ENCODE measurements around the gene IL22RA2. TPM values are rescaled to one million over a fixed set of nuclear protein-coding genes. Genes with fewer than 3 reads are reported as not detected.

IL22RA2 gene
- total RNA-seq: not detected
- not detected for polyA plus RNA-seq
- long read RNA-seq, donor 1: 0 reads
- long read RNA-seq, donor 2: 0 reads

DNA sequence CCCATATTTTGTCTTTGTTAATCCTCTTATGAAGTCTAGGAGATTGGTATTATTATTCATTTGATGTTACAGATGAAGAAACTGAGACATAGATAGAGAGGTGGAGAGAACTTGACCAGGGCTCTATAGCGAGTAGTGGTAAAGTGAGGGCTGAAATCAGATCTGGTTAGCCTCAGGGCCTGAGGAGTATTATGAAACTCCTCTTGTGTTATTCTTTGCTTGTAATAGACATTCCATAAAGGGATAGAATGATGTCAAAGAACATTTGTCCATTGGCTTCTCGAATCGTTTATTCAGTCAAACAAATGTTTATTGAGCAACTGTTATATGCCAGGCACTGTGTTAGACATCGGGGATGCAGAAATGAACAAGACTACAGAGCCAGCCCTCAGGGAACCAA lies at the start of gene IL22RA2:
Gene IL22RA2 (minus strand): TSS at position 144 of the 400 bp plus-strand sequence. CDS start 11,895 bp downstream, outside the sequence.
- 95 to 98% (median 95%) methylated on average over 4 of the region's 4 CpGs for WGBS, 3 donors
- no peaks in the 10 kb centered on the region for H3K27me3 ChIP-seq (ENCODE audit: insufficient read depth in 3 of 3, low read length in 2 of 3)
- H3K4me3 ChIP-seq: no peak within 1 kb of the TSS
- no peak within 1 kb of the TSS for H3K27ac ChIP-seq
- no peak for ATAC-seq
- TF ChIP-seq, protein P1, sequence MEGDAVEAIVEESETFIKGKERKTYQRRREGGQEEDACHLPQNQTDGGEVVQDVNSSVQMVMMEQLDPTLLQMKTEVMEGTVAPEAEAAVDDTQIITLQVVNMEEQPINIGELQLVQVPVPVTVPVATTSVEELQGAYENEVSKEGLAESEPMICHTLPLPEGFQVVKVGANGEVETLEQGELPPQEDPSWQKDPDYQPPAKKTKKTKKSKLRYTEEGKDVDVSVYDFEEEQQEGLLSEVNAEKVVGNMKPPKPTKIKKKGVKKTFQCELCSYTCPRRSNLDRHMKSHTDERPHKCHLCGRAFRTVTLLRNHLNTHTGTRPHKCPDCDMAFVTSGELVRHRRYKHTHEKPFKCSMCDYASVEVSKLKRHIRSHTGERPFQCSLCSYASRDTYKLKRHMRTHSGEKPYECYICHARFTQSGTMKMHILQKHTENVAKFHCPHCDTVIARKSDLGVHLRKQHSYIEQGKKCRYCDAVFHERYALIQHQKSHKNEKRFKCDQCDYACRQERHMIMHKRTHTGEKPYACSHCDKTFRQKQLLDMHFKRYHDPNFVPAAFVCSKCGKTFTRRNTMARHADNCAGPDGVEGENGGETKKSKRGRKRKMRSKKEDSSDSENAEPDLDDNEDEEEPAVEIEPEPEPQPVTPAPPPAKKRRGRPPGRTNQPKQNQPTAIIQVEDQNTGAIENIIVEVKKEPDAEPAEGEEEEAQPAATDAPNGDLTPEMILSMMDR (IDR thresholded peaks at IDR 0.05): no peak
- H3K36me3 ChIP-seq (ENCODE audit: insufficient read depth in 1 of 2, low read depth in 1 of 2): no peaks in the 10 kb centered on the region
- no peaks in the 10 kb centered on the region for H3K9me3 ChIP-seq
- intact Hi-C loops (cut with DNase I): no loop called here
- no peak for DNase-seq
- no peaks in the 10 kb centered on the region for H3K4me1 ChIP-seq

- DNase-seq: no peak
- H3K27me3 ChIP-seq (ENCODE audit: insufficient read depth in 3 of 3, low read length in 2 of 3): no peaks in the 10 kb centered on the region
- H3K9me3 ChIP-seq: no peaks in the 10 kb centered on the region
- WGBS, 3 donors: 52 to 56% (median 55%) methylated on average over 3 of the region's 3 CpGs
- H3K27ac ChIP-seq: peak overlapping the region; percentile 13
- TF ChIP-seq, protein P1 (IDR thresholded peaks at IDR 0.05): no peak
- intact Hi-C loops (cut with DNase I): no loop called here
- H3K4me1 ChIP-seq: peaks cover 11% of the 10 kb centered on the region
- H3K4me3 ChIP-seq: no peak overlapping the region
- no peak for ATAC-seq
- no peaks in the 10 kb centered on the region for H3K36me3 ChIP-seq (ENCODE audit: insufficient read depth in 1 of 2, low read depth in 1 of 2)
These were observed 48.9 kb upstream of the IL22RA2 start for GRCh38 chr6:137222381-137222780.

DNA sequence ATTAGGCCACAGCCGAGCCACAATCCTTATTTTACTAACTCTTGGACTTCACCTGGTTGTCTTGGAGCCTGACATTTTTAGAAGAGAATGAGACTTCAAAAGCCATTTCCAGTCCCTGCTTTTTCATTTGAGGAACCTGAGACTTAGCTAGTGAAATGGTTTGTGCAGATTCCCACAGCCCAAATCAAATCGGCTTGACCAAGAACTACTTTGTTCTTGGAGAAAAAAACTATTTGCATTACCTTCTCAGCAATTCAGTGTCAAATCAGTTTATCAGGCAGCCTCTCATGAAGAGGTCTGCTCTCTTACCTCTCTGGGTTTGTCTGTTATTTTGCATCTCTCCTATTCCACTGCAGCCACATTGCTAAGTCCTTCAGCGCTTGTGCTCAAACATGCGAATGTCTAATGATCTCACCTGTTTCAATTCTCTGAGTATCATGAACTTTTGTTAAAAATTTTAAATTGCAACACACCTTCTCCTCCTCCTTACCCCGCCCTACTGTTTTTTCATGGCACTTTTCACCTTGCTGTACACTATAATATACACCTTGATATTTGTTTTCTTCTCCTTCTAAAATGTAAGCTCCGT lies 46.3 kb upstream of the IL22RA2 start:
- DNase-seq (no peak), ATAC-seq (no peak)
- Histone ChIP-seq H3K9me3 (no peaks in the 10 kb centered on the region), H3K27me3 (ENCODE audit: insufficient read depth in 3 of 3, low read length in 2 of 3) (no peaks in the 10 kb centered on the region), H3K4me3 (peak overlapping the region; percentile 93), H3K4me1 (peaks cover 37% of the 10 kb centered on the region), H3K36me3 (ENCODE audit: insufficient read depth in 1 of 2, low read depth in 1 of 2) (no peaks in the 10 kb centered on the region), H3K27ac (peak overlapping the region; percentile 100)
- intact Hi-C loops (cut with DNase I): loop anchor here (10.0 kb wide), 1 partner anchor 645 kb away; the partner anchor contains the start of gene TNFAIP3 (in 2 of the 2)
- TF ChIP-seq, protein P1 (IDR thresholded peaks at IDR 0.05): no peak
- 66 to 69% (median 67%) methylated on average over 6 of the region's 6 CpGs for WGBS, 3 donors

DNA sequence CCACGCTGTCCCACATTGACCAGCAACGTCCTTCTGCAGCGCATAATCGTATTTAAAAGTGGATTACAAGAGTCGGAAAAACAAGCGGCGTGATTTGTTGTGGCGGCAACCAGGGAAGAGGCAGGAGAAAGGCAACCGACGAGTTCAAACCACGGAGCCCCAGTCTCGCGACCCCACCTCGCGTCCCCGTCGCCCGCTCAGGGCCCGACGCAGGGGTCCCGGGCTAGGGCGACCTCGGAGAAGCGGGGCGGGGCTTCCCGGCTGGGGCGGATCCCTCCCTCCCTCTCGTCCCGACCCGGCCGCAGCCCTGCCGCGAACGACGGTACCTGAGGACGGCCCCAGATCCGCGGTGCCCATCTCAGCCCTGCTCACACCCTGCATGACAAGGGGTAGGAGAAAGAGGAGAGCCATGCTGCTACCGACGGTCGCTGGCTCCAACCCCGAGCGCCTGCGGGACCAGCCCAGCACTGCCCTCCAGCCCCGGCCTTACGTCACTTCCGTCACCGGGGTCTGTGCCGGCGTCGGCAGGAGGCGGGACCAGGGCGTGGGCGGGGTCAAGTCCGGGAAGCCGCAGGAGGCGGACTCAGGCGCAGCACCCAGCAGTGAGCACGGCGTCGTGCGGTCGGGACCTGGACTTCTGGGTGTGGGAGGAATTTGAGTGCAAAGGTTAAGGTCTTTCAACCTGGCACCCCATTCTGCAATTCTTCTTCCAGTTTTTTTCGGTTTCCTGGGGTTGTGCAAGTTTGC lies 45.6 kb upstream of the IL22RA2 start, which contains the start of gene IFNGR1:
Gene IFNGR1 (minus strand): TSS at position 469 of the 747 bp plus-strand sequence. CDS start 58 bp downstream, at position 411.
- DNase-seq: peak; percentile 97 to 99
- intact Hi-C loops (cut with DNase I): loop anchor here (10.0 kb wide), 1 partner anchor 646 kb away; the partner anchor contains the start of gene TNFAIP3 (in 2 of the 2)
- H3K4me1 ChIP-seq: peaks cover 44% of the 10 kb centered on the region
- H3K36me3 ChIP-seq (ENCODE audit: insufficient read depth in 1 of 2, low read depth in 1 of 2): no peaks in the 10 kb centered on the region
- 0 to 1% (median 0%) methylated on average over 51 to 64 of the region's 64 CpGs for WGBS, 3 donors
- no peaks in the 10 kb centered on the region for H3K9me3 ChIP-seq
- peak within 1 kb of the TSS; percentile 93 for H3K4me3 ChIP-seq
- TF ChIP-seq, protein P1 (IDR thresholded peaks at IDR 0.05): no peak
- peak within 1 kb of the TSS; percentile 100 for H3K27ac ChIP-seq
- ATAC-seq: peak; percentile 91 to 97 (median 94)
- no peaks in the 10 kb centered on the region for H3K27me3 ChIP-seq (ENCODE audit: insufficient read depth in 3 of 3, low read length in 2 of 3)

All from psoas muscle (tissue), 8 donors.